H1 (cell line): ENCODE results near the gene TXK. TPM values are rescaled to one million over a fixed set of nuclear protein-coding genes. Genes with fewer than 3 reads are reported as not detected.

Experiments
- CTCF ChIA-PET: fragments of 300-600 bp; sonication (Branson Sonifier 250); formaldehyde crosslinking; loops from one replicate; lab custom pipeline; 2021; ENCODE audit not compliant: partially characterized antibody; lab: Charles Lee
- POLR2A ChIA-PET: fragments of 300-600 bp; sonication (Branson Sonifier 250); formaldehyde crosslinking; loops from one replicate; lab custom pipeline; 2021; ENCODE audit warnings: inconsistent platforms; ENCODE audit not compliant: partially characterized antibody; lab: Charles Lee
- DNase-seq, 2 experiments: peaks; one replicate each; pipeline versions ENCODE4 v3.0.0 to v3.0.0-alpha.2; 2010 to 2022; ENCODE audit warnings: low spot score in 2 of 2, low read depth in 1 of 2, mixed read lengths in 1 of 2
- FAIRE-seq: peaks from 2 replicates; lab custom pipeline; 2011; peaks lifted over from hg19 to GRCh38; lab: Jason Lieb, UNC
- H2AFZ ChIP-seq: 2 replicates; pipeline ENCODE4 v1.8.1; 2012; ENCODE audit warnings: low read length, inconsistent platforms
- H2AK5ac ChIP-seq: 2 replicates; pipeline ENCODE4 v1.6.1; 2013; ENCODE audit warnings: low read depth, low read length
- H2BK120ac ChIP-seq: replicated peaks from 2 replicates; pipeline ENCODE3; 2013; ENCODE audit warnings: low read depth, low read length, inconsistent platforms
- H2BK12ac ChIP-seq: 2 replicates; pipeline ENCODE4 v1.6.1; 2013; ENCODE audit warnings: low read depth, low read length
- H2BK15ac ChIP-seq: 2 replicates; pipeline ENCODE4 v1.6.1; 2013; ENCODE audit warnings: low read length
- H2BK20ac ChIP-seq: 2 replicates; pipeline ENCODE4 v1.6.1; 2013; ENCODE audit warnings: low read length
- H2BK5ac ChIP-seq: 2 replicates; pipeline ENCODE4 v1.6.1; 2013; ENCODE audit warnings: low read depth, low read length
- H3K14ac ChIP-seq: 2 replicates; pipeline ENCODE4 v1.6.1; 2013; ENCODE audit warnings: inconsistent platforms; ENCODE audit not compliant: insufficient read length
- H3K18ac ChIP-seq: 2 replicates; pipeline ENCODE4 v1.6.1; 2013; ENCODE audit warnings: low read length; ENCODE audit errors: extremely low read depth
- H3K23ac ChIP-seq: 2 replicates; pipeline ENCODE4 v1.6.1; 2013; ENCODE audit warnings: inconsistent platforms; ENCODE audit not compliant: insufficient read length
- H3K23me2 ChIP-seq: 2 replicates; pipeline ENCODE4 v1.6.1; 2013; ENCODE audit warnings: low read depth, low read length
- H3K27ac ChIP-seq: 2 replicates; pipeline ENCODE4 v1.6.1; 2011; ENCODE audit warnings: low read depth, low read length, inconsistent platforms
- H3K27me3 ChIP-seq, 4 experiments: replicated peaks in 1 of 4; 1 replicate in 1 of 4; 2 replicates in 3 of 4; pipeline versions ENCODE4 v1.6.1 to v1.8.1; 2011 to 2013; ENCODE audit warnings: low read length in 3 of 4, mild to moderate bottlenecking in 3 of 4, inconsistent platforms in 2 of 4, mixed read lengths in 2 of 4, moderate library complexity in 1 of 4; ENCODE audit not compliant: control insufficient read depth in 3 of 4, insufficient read depth in 3 of 4; ENCODE audit errors: extremely low read depth in 1 of 4
- H3K36me3 ChIP-seq, 4 experiments: 2 replicates each; pipeline versions ENCODE4 v1.6.1 to v1.8.1; 2011 to 2013; ENCODE audit warnings: mild to moderate bottlenecking in 4 of 4, low read length in 3 of 4, moderate library complexity in 2 of 4, control low read depth in 1 of 4, inconsistent platforms in 1 of 4; ENCODE audit not compliant: insufficient read depth in 4 of 4, control insufficient read depth in 2 of 4
- H3K4ac ChIP-seq: replicated peaks from 2 replicates; pipeline ENCODE3; 2013; ENCODE audit warnings: low read length, low read depth, mixed read lengths, inconsistent platforms; ENCODE audit not compliant: insufficient read length
- H3K4me1 ChIP-seq, 4 experiments: replicated peaks in 1 of 4; 1 replicate in 1 of 4; 2 replicates in 3 of 4; pipeline versions ENCODE4 v1.6.1 to v1.8.1; 2011 to 2013; ENCODE audit warnings: low read length in 3 of 4, inconsistent platforms in 2 of 4, mixed read lengths in 1 of 4; ENCODE audit not compliant: insufficient read depth in 4 of 4, control insufficient read depth in 3 of 4
- H3K4me2 ChIP-seq, 2 experiments: 2 replicates each; pipeline versions ENCODE4 v1.6.1 to v1.8.1; 2011 to 2013; ENCODE audit warnings: low read depth in 2 of 2, low read length in 2 of 2, control low read depth in 1 of 2, inconsistent platforms in 1 of 2, mild to moderate bottlenecking in 1 of 2; ENCODE audit not compliant: insufficient read depth in 1 of 2
- H3K4me3 ChIP-seq, 4 experiments: fragments of 200-600, 300-600 bp in 1 of 4; sonication (generic), shearing (Covaris generic), sonication (Bioruptor Twin) in 1 of 4; 2 replicates each; pipeline versions ENCODE4 v1.5.1 to v1.8.1; 2011 to 2016; ENCODE audit warnings: low read length in 4 of 4, low read depth in 3 of 4, control low read depth in 2 of 4, inconsistent platforms in 2 of 4, mild to moderate bottlenecking in 2 of 4, mixed read lengths in 1 of 4, moderate library complexity in 1 of 4; ENCODE audit not compliant: insufficient read depth in 2 of 4; ENCODE audit errors: extremely low read depth in 1 of 4
- H3K56ac ChIP-seq: replicated peaks from 2 replicates; pipeline ENCODE3; 2013; ENCODE audit warnings: low read depth, mild to moderate bottlenecking, mixed read lengths, low read length, inconsistent platforms; ENCODE audit not compliant: insufficient read length
- H3K79me1 ChIP-seq: 2 replicates; pipeline ENCODE4 v1.6.1; 2013; ENCODE audit warnings: low read depth, low read length, control low read depth
- H3K79me2 ChIP-seq, 2 experiments: 2 replicates each; pipeline versions ENCODE4 v1.6.1 to v1.8.1; 2012 to 2013; ENCODE audit warnings: low read length in 2 of 2, mild to moderate bottlenecking in 2 of 2, inconsistent platforms in 1 of 2; ENCODE audit not compliant: insufficient read depth in 2 of 2, control insufficient read depth in 1 of 2
- H3K9ac ChIP-seq, 4 experiments: replicated peaks in 1 of 4; 1 replicate in 1 of 4; 2 replicates in 3 of 4; pipeline versions ENCODE4 v1.6.1 to v1.8.1; 2011 to 2013; ENCODE audit warnings: low read depth in 3 of 4, low read length in 3 of 4, control low read depth in 2 of 4, mild to moderate bottlenecking in 2 of 4, moderate library complexity in 2 of 4, inconsistent platforms in 1 of 4; ENCODE audit errors: extremely low read depth in 1 of 4
- H3K9me3 ChIP-seq, 2 experiments: 2 replicates each; pipeline versions ENCODE4 v1.6.1 to v1.8.1; 2012 to 2013; ENCODE audit warnings: mild to moderate bottlenecking in 2 of 2, moderate library complexity in 2 of 2, control low read depth in 1 of 2, inconsistent platforms in 1 of 2, low read depth in 1 of 2, low read length in 1 of 2, mixed read lengths in 1 of 2; ENCODE audit not compliant: insufficient read depth in 2 of 2
- H4K20me1 ChIP-seq, 2 experiments: replicated peaks in 1 of 2; 2 replicates each; pipeline versions ENCODE3 to v1.8.1; 2011 to 2013; ENCODE audit warnings: inconsistent platforms in 2 of 2, low read length in 2 of 2, mild to moderate bottlenecking in 1 of 2; ENCODE audit not compliant: insufficient read depth in 2 of 2, control insufficient read depth in 1 of 2
- H4K5ac ChIP-seq: 2 replicates; pipeline ENCODE4 v1.6.1; 2013; ENCODE audit warnings: low read length, low read depth, mixed read lengths, inconsistent platforms; ENCODE audit not compliant: insufficient read length
- H4K8ac ChIP-seq: 2 replicates; pipeline ENCODE4 v1.8.0; 2013; ENCODE audit warnings: mild to moderate bottlenecking, moderate library complexity, low read length, inconsistent platforms; ENCODE audit not compliant: insufficient read depth; ENCODE audit errors: extremely low read depth
- H4K91ac ChIP-seq: replicated peaks from 2 replicates; pipeline ENCODE3; 2013; ENCODE audit warnings: low read length, mixed read lengths, inconsistent platforms; ENCODE audit not compliant: insufficient read length
- ATF2 ChIP-seq: IDR thresholded peaks from 2 replicates; pipeline ENCODE4 v1.6.1; 2012; ENCODE audit warnings: low read length, inconsistent platforms
- ATF3 ChIP-seq: IDR thresholded peaks from 2 replicates; pipeline ENCODE4 v1.6.1; 2011; ENCODE audit warnings: low read depth, mild to moderate bottlenecking, low read length; ENCODE audit not compliant: insufficient read depth
- BACH1 ChIP-seq: IDR thresholded peaks from 2 replicates; pipeline ENCODE4 v1.6.1; 2012; ENCODE audit warnings: low read length, improper control_type of control experiment
- CBX5 ChIP-seq: fragments of 300-800, 300-1000 bp; sonication (generic); IDR thresholded peaks from 2 replicates; pipeline ENCODE4 v1.7.1; 2016; ENCODE audit warnings: antibody characterized with exemption, low read length, low read depth
- KDM5A ChIP-seq: fragments of 200-600 bp; IDR thresholded peaks from 2 replicates; pipeline ENCODE4 v1.7.1; 2012; ENCODE audit warnings: mild to moderate bottlenecking, low read length, inconsistent platforms, mixed read lengths
- POU5F1 ChIP-seq: IDR thresholded peaks from 2 replicates; pipeline ENCODE4 v1.6.1; 2011; ENCODE audit warnings: low read depth, mild to moderate bottlenecking, low read length, moderate library complexity
- SIN3A ChIP-seq, 2 experiments: IDR thresholded peaks in 1 of 2; conservative IDR thresholded peaks in 1 of 2; 2 replicates each; pipeline ENCODE4 v1.6.1; 2011 to 2012; ENCODE audit warnings: low read length in 2 of 2, improper control_type of control experiment in 1 of 2, low read depth in 1 of 2, mild to moderate bottlenecking in 1 of 2
- SIRT6 ChIP-seq: IDR thresholded peaks from one replicate; pipeline ENCODE4 v1.7.1; 2012; ENCODE audit warnings: low read length, inconsistent platforms
- TAF1 ChIP-seq: IDR thresholded peaks from 2 replicates; pipeline ENCODE4 v1.6.1; 2011; ENCODE audit warnings: mild to moderate bottlenecking, low read depth, low read length
- TBP ChIP-seq: IDR thresholded peaks from 2 replicates; pipeline ENCODE4 v1.6.1; 2011; ENCODE audit warnings: low read depth, low read length, improper control_type of control experiment
- YY1 ChIP-seq: IDR thresholded peaks from 2 replicates; pipeline ENCODE4 v1.6.1; 2011; ENCODE audit warnings: low read depth, mild to moderate bottlenecking, low read length
- WGBS, 2 experiments: shearing (Covaris generic) in 1 of 2; methylation state at CpG; one replicate each; pipeline versions ENCODE4 v1.1.6 to v1.1.7; 2013 to 2015; ENCODE audit warnings: low lambda C conversion rate in 2 of 2, mixed read lengths in 2 of 2, inconsistent platforms in 1 of 2, low coverage in 1 of 2, missing lambda C conversion rate in 1 of 2; ENCODE audit not compliant: insufficient replicate concordance in 2 of 2, insufficient coverage in 1 of 2, insufficient read length in 1 of 2; ENCODE audit errors: extremely low coverage in 1 of 2, missing lambda C conversion rate in 1 of 2; 5-methylcytosine and 5-hydroxymethylcytosine counted together
- polyA plus RNA-seq, 7 experiments: library from polyadenylated mRNA; depleted of rRNA in 3 of 7; stranded (reverse) in 5 of 7; unstranded in 2 of 7; fragments of >200 nt in 5 of 7; fragments of 200-250 nt in 2 of 7; gene quantifications; 1 replicate in 5 of 7; 2 replicates in 1 of 7; 4 replicates in 1 of 7; pipeline versions ENCODE4 v1.2.1 to v1.2.3, GENCODE V29; 2011 to 2013; ENCODE audit warnings: missing spikeins in 2 of 7, mixed read lengths in 2 of 7
- total RNA-seq: library from RNA; stranded (reverse); fragmentation: NEBNext Ultra II Directional; extraction: Animal tissue kit (Norgen Biotek cat#: 25700); gene quantifications from 2 replicates; pipeline ENCODE4 v1.2.1, GENCODE V29; 2021

TXK gene
- total and polyA plus RNA-seq, 2 of the 8 experiments (the other 6 are each of a cell fraction or from before 2014, with no cell fraction given) = not detected

DNA sequence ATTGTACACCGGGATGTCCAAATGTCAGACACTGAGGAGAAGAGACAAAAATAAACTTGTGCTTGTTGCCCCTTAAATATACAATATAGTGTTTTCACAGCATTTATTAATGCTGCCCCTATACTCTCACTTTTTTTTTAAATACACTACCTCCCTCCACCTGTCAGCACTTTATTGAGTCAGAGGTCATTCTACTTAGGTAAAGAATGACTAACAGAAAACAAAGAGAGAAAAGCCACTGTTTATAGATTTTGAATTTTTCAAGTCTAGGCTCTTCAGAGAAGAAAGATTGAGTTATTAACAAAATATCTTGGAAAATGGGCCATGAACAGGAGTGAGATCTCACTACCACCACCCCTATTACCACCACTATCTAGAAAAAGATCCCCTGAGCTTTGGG, 59.4 kb downstream of the TXK start:
- WGBS, 2 experiments = 100% methylated on average over 1 of the region's 1 CpG; no CpG with 5 or more reads in 1 of the 2 experiments
- CTCF ChIA-PET = interaction anchor here (0.6 to 3.7 kb wide), 4 partner anchors 10 to 41 kb away, joined by 3 to 14 read pairs (median 3); no protein-coding TSS in a partner anchor
- H4K8ac ChIP-seq = no peak overlapping the region

More for the DNA sequence above, 59.4 kb downstream of the TXK start:
- no peak overlapping the region for H3K14ac ChIP-seq
- H4K91ac ChIP-seq = no peak overlapping the region
- H2BK120ac ChIP-seq = no peak overlapping the region
- no peaks in the 10 kb centered on the region for H4K20me1 ChIP-seq
- no peaks in the 10 kb centered on the region for H3K36me3 ChIP-seq
- H3K4me1 ChIP-seq = no peaks in the 10 kb centered on the region
- no peak overlapping the region for H2BK20ac ChIP-seq
- no peak overlapping the region for H4K5ac ChIP-seq
- no peak for DNase-seq
- FAIRE-seq = no peak
- H2BK12ac ChIP-seq = no peak overlapping the region
- no peak overlapping the region for H3K9ac ChIP-seq
- no peaks in the 10 kb centered on the region for H3K79me1 ChIP-seq
- H3K23me2 ChIP-seq = no peaks in the 10 kb centered on the region
- H2AK5ac ChIP-seq = no peak overlapping the region
- no peaks in the 10 kb centered on the region for H3K9me3 ChIP-seq
- H3K79me2 ChIP-seq = no peaks in the 10 kb centered on the region
- H3K4me2 ChIP-seq = no peak overlapping the region
- H2BK5ac ChIP-seq = no peak overlapping the region
- TF ChIP-seq YY1 (no peak), ATF2 (no peak), TAF1 (no peak), TBP (no peak), SIN3A (conservative IDR thresholded peaks at IDR 0.05 in 1 of 2, IDR thresholded peaks at IDR 0.05 in 1 of 2; ENCODE audit: low read depth in 1 of 2, low read length in 2 of 2) (no peak), CBX5 (no peak), BACH1 (no peak), SIRT6 (no peak), KDM5A (no peak), POU5F1 (no peak), ATF3 (no peak)
- H3K56ac ChIP-seq = no peak overlapping the region
- POLR2A ChIA-PET = no interaction called here
- no peak overlapping the region for H2BK15ac ChIP-seq
- no peak overlapping the region for H3K18ac ChIP-seq
- H3K27me3 ChIP-seq = no peaks in the 10 kb centered on the region
- H3K27ac ChIP-seq = no peak overlapping the region
- H3K4me3 ChIP-seq = no peak overlapping the region
- H3K23ac ChIP-seq = no peak overlapping the region
- H2AFZ ChIP-seq = no peak overlapping the region
- no peak overlapping the region for H3K4ac ChIP-seq
